H1 (cell line): Measurements from ENCODE around the gene SLC25A42. TPM values are rescaled to one million over a fixed set of nuclear protein-coding genes. Genes with fewer than 3 reads are reported as not detected.

ENCODE experiments used
- BRCA1 ChIP-seq: IDR thresholded peaks from 2 replicates; pipeline ENCODE4 v1.6.1; 2012; ENCODE audit warnings: low read depth, low read length, improper control_type of control experiment
- CREB1 ChIP-seq: IDR thresholded peaks from 2 replicates; pipeline ENCODE4 v1.6.1; 2012; ENCODE audit warnings: inconsistent platforms
- KDM4A ChIP-seq: IDR thresholded peaks from one replicate; pipeline ENCODE4 v1.7.1; 2012; ENCODE audit warnings: low read depth, mild to moderate bottlenecking, moderate library complexity, low read length, inconsistent platforms; ENCODE audit not compliant: severe bottlenecking
- KDM5A ChIP-seq: fragments of 200-600 bp; IDR thresholded peaks from 2 replicates; pipeline ENCODE4 v1.7.1; 2012; ENCODE audit warnings: mild to moderate bottlenecking, low read length, inconsistent platforms, mixed read lengths
- POLR2AphosphoS5 ChIP-seq: IDR thresholded peaks from 2 replicates; pipeline ENCODE4 v1.6.1; 2011; ENCODE audit warnings: low read depth, low read length
- SIN3A ChIP-seq, 2 experiments: IDR thresholded peaks in 1 of 2; conservative IDR thresholded peaks in 1 of 2; 2 replicates each; pipeline ENCODE4 v1.6.1; 2011 to 2012; ENCODE audit warnings: low read length in 2 of 2, improper control_type of control experiment in 1 of 2, low read depth in 1 of 2, mild to moderate bottlenecking in 1 of 2
- ZNF274 ChIP-seq: IDR thresholded peaks from 2 replicates; pipeline ENCODE4 v1.7.0; 2012; ENCODE audit warnings: low read length, borderline replicate concordance; ENCODE audit errors: extremely low read depth
- polyA plus RNA-seq, 7 experiments: library from polyadenylated mRNA; depleted of rRNA in 3 of 7; stranded (reverse) in 5 of 7; unstranded in 2 of 7; fragments of >200 nt in 5 of 7; fragments of 200-250 nt in 2 of 7; gene quantifications; 1 replicate in 5 of 7; 2 replicates in 1 of 7; 4 replicates in 1 of 7; pipeline versions ENCODE4 v1.2.1 to v1.2.3, GENCODE V29; 2011 to 2013; ENCODE audit warnings: missing spikeins in 2 of 7, mixed read lengths in 2 of 7
- total RNA-seq: library from RNA; stranded (reverse); fragmentation: NEBNext Ultra II Directional; extraction: Animal tissue kit (Norgen Biotek cat#: 25700); gene quantifications from 2 replicates; pipeline ENCODE4 v1.2.1, GENCODE V29; 2021

Gene SLC25A42
- total and polyA plus RNA-seq, 2 of the 8 experiments (the other 6 are each of a cell fraction or from before 2014, with no cell fraction given): 5.9 to 6.2 TPM

DNA sequence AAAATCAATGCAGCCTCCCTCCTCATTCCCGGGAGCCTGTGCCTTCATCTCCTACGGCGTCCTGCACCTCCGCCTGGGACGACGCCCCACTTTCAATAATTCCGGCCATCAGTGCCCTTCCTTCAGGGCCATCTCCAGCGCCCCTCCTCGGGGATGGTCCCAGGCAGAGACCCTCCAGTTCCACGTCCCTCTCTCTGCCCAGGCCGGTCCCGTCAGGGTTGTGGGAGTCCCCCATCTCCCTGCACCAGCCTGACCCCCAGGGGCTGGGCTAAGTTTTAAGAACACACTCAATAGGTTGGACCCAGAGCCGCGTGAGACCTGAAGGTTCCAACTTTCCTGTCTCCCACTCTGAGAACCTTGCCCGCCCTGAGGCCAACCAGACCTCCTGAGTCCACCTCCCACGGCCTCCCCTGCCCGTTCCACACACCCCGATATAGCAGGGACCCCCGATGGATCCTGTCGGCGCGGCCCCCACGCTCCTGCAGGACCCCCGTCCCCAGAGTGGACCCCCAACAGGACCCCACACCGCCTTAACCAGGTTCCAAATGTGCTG, 73.8 kb downstream of the SLC25A42 start (continued):
- TF ChIP-seq ZNF274: no peak
- TF ChIP-seq POLR2AphosphoS5: no peak
- TF ChIP-seq BRCA1: no peak
- no peak for TF ChIP-seq KDM5A
- TF ChIP-seq CREB1: no peak
- no peak for TF ChIP-seq KDM4A
- TF ChIP-seq SIN3A (conservative IDR thresholded peaks at IDR 0.05 in 1 of 2, IDR thresholded peaks at IDR 0.05 in 1 of 2; ENCODE audit: low read depth in 1 of 2, low read length in 2 of 2): no peak
